WI38 (cell line): ENCODE measurements around the gene RNF145.

Source experiments
- H3K4me3 ChIP-seq: 2 replicates; pipeline ENCODE4 v1.5.1; 2011; ENCODE audit warnings: low read depth, mild to moderate bottlenecking, control low read depth, low read length
- CTCF ChIP-seq: IDR thresholded peaks from 2 replicates; pipeline ENCODE4 v1.5.1; 2012; ENCODE audit warnings: low read depth, mild to moderate bottlenecking, control low read depth, low read length

The RNF145 gene

DNA sequence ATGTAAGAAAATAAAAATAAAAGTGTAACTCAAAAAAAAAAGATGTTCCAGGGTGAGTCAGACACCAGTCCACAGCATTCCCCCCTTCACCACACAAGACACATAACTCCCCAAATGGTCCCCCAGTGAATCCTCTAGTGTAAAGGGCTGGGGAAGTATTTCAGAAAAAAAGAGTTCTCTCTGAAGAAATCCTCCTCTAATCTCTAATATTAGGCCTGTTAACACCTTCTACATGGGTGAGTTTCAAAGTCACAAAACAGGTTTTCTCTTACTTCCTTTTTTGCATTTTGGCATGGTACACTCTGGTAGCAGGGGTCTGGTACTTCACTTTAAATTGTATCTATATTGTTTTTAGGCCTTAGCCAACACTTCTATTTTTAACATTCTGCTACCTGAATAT lies 28.2 kb downstream of the RNF145 start:
- no peak overlapping the region for H3K4me3 ChIP-seq
- no peak for TF ChIP-seq CTCF

- no peak for TF ChIP-seq CTCF
- H3K4me3 ChIP-seq: no peak overlapping the region
Measured at GRCh38 chr5:159179529-159180305, 29.6 kb downstream of the RNF145 start.

- H3K4me3 ChIP-seq: no peak overlapping the region
- TF ChIP-seq CTCF: no peak
Measured at GRCh38 chr5:159178978-159179377, 30.4 kb downstream of the RNF145 start.

GRCh38 chr5:159175547-159175946 lies 33.8 kb downstream of the RNF145 start:
- no peak for TF ChIP-seq CTCF
- no peak overlapping the region for H3K4me3 ChIP-seq

DNA sequence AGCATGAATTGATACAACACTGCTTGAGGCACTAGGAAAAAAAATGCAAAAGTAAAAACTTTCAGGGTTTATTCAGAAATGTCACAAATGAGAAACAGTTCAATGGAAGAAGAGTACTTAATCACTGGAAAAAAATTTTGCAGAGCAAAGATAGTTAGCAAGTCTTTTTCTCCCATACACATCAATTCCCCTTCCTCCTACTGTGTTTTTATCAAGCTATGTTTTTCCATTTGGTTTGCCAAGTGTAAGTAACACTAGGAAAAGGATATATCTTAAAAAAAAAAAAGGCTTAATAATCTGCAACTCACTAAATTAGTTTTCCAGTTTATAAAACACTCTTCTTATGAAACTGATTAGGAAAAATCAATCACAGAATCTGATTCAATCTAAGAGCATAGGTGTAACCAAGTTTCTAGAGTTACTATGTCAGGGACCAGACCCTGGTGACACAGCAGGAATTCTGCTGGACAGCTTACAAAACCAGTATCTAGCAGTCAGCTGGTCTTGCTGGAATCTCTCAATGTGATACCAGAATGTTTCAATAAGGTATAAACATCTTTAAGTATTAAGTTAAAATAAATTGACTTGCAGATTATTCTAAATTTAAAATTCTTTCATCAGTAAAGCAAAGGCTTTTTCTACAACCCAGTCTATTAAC lies 34.7 kb downstream of the RNF145 start:
- no peak overlapping the region for H3K4me3 ChIP-seq
- TF ChIP-seq CTCF: no peak

DNA sequence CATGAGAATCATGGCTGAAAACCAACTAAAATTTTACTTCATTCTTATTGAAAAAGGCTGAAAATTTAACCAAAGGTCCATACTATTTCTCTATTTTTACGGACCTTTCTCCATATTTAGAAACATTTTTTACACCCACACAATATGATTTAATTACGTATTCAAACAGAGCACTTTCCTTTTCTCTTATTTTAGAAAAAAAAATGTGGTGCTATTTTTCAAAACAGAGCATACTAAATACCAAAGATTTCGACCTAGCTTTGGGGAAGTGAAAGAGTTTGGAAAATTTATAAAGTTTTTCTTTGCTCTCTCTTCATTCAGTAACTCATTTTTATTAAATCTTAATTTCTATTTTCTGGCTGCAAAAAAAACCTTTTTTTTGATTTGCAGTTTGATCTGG lies 38.1 kb downstream of the RNF145 start:
- H3K4me3 ChIP-seq: no peak overlapping the region
- TF ChIP-seq CTCF: no peak

GRCh38 chr5:159170021-159170420 lies 39.3 kb downstream of the RNF145 start:
- H3K4me3 ChIP-seq: no peak overlapping the region
- no peak for TF ChIP-seq CTCF
